ENCODE measurements around the gene PIEZO2.
"Not testable (repeated sequence)": the region's sequence is repeated elsewhere in the genome, so short reads cannot be mapped to it uniquely, and the experiment has no call there.

Gene PIEZO2

DNA sequence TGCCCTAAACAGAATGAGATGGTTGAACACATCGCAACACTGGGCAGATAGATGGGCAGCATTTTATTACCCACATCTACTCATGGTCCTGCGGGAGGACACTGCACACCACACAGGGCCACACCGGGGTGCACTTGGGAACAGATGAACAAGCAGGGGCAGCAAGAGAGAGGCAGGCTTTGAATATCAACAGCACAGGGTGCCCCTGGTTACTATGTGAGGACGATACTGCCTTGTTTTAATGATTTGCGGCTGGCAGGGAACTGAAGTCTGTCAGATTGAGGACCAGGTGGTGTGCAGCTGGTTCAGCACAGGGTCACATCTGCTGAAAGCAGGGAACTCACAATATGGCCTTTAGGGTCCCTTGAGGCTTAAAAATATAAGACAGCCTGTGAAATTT is 195.7 kb downstream of the PIEZO2 start:
- DNase-seq = no peak

DNA sequence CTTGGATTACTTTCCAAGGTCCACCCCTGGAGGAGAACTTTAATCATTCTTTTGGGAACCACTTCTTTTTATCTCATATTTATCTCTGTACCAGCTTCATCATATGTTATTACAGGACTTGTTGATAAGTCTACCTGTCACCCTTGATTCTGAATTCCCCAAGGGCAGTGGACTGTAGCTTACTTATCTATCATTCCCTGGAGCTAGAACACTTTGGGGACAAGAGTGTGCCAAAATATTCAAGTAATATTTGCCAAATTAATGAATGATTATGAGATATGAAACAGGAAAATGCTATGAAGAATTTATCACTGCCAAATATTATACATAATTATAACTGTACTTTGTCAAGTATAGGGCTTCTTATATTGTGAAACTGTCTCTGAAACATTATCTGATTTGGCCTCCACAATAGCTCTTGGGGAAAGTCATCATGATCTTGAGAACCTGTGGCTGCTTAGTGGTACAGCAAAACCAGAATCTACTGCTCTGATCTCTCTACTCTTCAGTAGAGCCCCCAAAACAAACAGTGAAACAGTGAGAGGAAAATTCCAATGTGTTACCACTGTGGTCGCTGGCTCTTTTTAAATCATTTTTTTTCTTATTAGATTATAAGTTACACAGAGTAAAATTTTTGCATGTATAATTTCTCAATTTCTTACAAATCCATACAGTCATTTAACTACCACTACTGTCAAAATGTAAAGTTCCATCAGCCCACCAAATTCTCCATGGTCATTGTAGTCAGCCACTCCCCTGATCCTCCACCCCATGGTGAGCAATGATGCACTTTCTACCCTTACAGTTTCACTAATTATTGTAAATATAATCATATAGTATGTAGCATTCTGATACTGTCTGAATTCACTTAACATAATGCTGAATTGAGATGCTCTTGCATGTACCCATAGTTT is 197.5 kb downstream of the PIEZO2 start:
- DNase-seq = no peak

DNA sequence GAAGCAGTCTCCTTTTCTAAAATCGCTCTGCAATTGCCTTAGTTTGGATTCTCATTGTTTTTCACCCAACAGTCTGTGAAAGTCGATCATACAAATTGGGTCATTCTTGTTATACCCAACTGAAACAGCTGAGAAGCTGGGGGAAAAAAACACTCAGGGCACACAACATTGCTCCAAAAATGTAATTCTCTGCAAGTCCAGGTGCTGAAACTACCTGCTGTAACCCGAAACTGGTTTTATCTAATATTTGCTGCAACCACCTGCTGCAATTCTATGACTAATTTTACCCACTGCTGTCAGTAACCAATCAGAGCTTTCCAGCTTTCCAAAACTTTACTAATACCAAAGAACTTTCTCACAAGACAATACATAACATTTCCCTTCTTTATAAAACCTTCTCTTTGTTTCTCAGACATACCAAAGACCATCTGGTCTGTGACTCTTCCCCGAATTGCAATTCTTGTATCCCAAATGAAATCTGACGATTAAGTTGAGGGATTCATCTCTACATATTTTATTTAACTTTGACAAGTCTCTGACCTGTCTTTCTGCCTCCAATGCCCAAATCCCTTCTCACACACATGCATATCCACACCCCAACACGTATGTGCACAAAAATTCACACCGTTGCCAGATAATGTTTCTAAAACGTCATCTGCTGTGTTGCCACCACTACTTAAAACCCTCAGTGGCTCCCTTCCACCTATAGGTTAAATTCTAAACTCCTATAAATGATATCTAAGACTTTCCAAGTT is 198.3 kb downstream of the PIEZO2 start:
- DNase-seq = no peak

DNA sequence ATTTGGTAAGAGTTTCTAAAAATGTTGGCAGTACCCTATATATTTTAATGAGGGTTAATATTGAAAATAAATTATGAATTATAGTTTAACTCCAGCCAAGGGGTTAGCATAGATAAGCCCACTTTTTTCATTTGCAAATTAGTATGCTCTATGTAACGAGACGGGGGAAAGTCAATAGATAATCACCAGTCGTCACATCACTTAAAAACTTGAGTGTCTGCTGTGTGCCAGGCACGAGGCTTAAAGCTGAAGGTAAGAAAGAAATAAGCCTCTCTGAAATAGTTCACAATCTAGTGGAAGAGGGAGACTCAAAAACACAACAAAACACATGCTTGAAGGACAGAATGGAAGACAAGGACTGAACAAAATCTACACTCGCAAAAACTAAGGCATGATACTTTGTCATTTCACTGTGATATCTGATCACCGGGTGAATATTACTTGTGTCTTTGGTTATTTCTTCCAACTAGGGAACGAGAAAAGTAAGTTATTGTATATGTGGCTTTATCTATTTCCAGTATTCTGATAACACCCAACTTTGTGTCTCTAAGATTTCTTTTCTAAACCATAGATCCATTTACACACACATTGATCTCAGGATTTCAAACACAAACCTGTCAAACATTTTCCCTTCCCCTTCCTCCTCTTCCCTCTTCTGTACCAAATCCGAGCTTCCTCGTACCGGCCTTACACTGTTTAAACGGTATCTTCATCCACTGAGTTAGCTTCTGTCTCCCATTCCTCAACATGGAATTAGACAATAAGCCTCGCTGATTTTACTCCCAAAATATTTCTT is 199.1 kb downstream of the PIEZO2 start:
- no peak for DNase-seq

DNA sequence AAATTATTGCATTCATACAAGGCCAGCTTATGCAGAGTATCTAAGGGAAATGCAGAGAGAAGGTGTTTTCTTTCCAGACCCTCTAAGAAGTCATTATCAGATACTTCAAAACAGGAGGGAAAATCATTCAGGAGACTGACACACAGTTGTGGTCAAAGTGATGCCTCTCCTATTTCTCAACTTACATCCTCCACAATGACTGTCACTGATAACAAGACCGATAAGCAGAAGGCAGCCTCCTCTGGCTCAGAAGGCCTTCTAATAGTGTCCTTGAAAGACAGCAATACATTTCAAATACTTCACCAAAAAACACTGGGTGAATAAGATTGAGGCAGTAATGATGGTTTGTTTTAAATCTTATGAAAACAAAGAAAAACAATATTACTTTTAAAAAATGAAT is 199.7 kb downstream of the PIEZO2 start:
- no peak for DNase-seq

DNA sequence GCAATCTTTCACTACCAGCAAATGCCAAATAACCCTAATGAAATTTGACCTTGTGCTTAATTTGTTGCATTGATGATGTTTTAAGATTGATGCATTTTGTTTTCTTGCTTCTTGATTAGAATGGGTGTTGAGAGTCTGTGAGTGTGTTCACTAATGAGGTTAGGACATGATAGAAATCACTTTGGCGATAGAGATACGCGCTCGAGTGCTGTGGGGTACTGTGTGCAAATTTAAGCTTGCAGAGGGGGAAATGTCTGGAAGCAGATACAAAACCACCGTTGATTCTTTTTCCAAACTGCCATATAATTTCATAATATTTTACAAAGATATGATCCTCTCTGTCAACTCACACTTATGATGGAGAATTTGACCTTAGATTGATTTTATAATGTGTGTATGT is 200.9 kb downstream of the PIEZO2 start:
- no peak for DNase-seq

DNA sequence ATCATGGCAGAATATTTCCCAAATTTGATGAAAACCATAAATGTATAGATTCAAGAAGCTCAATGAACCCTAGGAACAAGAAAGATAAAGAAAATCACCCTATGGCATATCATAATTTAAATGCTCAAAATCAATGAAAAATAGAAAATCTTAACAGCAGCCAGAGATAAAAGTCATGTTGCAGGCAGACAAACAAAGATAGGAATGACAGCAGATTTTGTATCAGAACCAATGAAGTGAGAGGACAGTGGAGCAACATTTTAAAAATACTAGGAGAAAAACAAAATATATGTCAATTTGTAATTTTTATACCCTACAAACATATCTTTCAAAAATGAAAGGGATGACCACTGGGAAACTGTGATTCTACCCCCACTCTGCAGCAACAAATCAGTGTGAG is 203.3 kb downstream of the PIEZO2 start:
- no peak for DNase-seq

DNA sequence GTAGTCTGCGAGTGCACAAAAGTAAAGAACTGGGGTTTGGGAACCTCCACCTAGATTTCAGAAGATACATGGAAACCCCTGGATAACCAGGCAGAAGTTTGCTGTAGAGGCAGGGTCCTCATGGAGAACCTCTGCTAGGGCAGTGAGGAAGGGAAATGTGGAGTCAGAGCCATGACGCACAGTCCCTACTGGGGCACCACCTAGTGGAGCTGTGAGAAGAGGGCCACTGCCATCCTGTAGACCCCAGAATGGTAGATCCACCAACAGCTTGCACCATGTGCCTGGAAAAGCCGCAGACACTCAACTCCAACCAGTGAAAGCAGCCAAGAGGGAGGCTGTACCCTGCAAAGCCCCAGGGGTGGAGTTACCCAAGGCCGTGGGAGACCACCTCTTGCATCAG is 206.4 kb downstream of the PIEZO2 start:
- DNase-seq = no peak

DNA sequence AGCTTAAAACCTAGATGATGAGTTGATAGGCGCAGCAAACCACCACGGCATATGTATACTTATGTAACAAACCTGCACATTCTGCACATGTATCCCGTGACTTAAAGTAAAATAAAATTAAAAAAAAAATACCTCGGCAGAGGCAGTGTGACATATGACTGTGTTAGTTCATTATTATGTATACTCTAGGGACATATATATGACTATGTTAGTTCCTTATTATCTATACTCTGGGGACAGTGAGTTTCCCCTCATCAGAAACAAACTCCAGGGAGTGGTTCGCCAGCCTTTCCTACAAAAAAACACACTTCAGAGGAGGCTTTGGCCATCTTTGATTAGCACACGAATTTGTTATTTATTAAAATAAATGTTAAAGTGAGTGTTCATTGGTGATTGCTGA is 209.5 kb downstream of the PIEZO2 start:
- no peak for DNase-seq

DNA sequence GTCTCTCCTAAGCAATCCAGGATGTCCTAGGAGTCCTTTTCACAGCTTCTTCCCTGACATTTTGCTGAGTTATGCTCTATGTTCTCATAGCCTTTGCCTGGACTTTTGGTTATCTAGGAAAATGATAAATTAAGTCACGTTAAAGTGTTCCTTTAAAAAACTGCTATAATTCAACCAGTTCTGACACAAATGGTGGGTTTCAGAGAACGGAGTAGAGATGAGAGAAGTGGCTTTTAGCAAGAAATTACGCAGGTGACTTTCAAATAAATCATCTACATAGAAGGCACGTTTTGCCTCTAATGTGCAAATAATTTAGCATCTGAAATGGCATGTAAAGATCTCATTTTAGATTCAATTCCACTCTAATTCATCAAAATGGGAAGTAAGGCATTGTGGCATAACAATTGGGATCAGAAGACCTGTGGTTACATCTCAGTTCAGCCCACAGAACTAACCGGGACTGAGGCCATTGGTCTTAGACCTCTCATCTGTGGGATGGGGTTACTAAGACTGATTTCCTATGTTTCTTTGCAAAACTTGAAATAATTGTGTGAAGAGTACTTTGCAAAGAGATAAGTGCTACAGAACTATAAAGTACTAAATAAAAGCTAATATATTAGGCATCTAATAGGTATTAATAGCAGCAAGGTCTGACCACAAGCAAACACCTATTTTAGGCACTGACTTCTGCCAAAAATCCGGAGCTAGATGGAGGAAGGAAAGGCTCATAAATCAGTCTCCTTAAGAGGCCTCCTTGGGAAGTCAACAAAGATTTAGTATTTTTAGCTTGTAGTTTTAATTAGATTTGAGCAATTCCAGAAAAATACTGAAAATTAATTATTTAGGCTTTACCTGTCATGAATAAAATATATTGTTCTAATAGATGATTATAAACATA is 211.4 kb downstream of the PIEZO2 start:
- no peak for DNase-seq

DNA sequence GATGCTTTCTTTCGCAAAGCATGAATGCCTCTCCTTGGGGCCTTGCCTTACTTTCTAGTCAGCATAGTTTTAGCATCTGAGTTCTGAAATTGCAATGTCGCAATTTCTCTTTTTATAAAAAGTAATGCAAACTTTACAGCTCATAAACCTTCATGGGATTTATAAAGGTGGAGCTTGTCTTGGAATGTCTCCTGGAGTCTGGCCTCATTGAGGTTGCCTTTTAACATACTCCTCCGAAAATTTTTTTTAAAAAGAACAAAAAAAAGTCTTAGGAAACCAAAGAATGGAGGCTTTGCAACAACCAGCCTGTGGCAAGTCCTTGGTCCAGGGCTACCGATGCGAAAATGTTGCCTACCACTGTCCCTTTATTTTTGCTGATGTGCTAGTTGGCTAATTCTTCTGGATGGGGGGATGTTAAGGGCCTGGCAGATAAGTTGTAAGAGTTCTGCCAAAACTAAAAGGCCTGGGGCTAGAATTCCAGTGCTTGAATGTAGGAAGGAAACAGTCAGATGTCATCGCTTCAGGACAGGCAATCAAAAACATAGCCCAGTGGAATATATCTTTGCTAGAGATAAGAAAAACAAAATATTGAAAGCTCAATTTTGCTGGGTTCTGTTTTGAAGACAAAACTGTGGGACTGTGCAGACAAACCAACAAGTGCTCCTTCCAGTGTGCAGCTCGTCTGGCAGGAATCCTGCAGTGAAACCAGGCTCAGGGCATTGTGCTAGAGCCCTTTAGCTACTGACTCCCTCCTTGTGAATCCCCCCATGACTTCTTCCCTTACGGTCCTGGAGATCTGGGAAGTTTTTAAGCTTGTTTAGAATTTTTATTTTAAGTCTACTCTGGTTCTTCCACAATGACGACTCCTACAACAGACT is 213.0 kb downstream of the PIEZO2 start:
- DNase-seq = no peak

DNA sequence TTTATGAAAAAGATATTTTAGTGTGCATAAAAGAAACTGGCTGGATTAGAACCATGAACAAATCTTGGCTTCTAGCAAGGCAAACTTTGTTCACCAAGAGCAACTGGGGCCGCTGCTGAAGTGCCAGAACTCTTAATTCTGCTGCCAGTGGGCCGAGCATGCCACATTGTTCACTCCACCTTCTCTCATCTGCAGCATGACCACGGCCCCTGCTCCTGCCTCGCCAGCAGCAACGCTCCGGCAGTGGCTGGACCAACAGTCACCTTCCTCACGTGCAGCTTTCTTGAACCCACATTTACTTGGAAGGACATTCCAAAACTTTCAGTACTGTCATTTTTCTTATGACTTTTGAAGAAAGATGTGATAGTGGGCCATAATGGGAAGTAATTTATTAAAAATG is 213.8 kb downstream of the PIEZO2 start:
- DNase-seq = no peak

DNA sequence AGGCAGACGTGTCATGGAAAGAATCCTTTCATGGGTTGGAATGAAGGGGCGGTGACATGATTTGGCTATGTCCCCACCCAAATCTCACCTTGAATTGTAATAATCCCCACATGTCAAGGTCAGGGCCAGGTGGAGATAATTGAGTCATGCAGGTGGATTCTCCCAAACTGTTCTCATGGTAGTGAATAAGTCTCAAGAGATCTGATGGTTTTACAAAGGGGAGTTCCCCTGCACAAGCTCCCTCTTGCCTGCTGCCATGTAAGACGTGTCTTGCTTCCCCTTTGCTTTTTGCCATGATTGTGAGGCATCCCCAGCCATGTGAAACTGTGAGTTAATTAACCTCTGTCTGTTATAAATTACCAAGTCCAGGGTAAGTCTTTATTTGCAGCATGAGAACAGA is 215.7 kb downstream of the PIEZO2 start:
- DNase-seq = not testable (repeated sequence)

DNA sequence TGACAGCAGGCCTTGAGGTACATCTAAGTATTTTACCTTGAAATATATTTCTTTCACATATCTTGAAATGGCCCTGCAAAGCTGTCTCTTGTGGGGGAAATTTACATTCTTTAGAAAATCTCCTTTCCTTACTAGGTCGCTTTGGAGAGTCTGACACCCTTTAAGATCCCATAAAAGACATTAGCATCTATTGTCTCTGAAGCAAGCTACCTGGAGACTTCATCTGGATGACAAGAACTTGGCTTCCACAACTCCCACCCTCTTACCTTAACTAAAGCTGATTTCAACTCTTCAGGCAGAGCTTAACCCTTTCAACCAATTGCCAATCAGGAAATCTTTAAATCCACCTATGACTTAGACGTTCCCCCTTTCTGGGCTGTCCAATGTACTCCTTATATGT is 219.3 kb downstream of the PIEZO2 start:
- DNase-seq = no peak

DNA sequence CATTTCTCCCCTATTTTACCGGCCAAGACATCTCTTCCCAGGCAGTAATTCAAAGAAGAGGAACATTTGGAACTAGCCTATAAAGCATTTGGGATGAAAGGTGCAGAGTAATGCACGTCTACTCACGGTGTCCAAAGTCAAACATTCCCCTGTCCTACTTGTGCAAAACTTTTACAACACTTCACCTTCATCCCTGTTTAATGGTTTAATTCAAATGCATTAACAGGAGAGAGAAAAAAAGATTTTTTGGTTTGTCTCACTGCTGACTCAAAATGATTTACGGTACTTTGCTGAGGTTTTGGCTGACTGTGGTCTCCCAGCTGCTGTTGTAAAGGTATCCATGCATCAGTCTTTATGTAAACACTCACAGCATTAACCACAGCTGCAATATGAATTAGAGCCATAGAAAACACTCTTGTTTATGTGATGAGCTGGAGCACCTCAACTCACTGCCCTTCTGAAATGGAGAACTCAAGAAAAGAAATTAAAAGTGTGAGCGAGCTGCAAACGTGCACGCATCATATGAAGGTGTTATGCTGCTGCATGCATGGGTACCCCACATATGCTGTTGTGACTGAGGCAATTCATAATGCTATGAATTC is 220.5 kb downstream of the PIEZO2 start:
- DNase-seq = no peak

DNA sequence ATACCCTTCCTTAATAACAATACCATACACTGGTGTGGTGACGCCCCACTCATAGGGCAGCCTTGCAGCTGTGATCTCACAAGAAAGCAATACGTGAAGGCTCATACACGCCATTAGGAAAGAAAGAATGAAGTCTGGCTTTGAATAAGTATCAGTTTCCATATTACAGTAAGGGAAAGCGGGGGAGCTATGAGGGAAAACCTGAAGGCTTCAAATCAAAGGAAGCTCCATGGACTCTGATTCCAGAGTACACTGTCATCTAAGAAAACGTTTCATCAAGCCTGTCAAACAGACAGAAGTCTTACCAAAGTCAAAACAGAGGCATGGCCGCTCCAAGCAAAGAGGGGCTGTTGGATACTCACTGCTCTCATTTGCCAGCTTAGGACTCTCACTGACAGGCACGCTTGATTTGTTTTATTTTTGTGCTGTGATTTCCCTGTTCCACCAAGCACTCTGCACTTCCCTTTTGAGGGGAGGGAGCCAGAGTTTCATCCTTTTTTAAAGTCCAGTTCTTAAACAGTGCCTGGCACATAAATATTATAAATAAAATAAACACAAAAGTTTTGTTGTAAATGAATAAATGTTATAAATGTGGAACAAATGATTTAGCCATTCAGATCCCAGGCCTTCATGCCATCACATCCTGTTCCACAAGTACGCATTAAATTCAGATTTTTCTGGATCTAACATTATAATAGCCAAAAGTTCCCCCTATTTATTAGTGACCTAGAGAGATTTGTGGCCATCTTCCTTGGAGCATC is 221.2 kb downstream of the PIEZO2 start:
- no peak for DNase-seq

DNA sequence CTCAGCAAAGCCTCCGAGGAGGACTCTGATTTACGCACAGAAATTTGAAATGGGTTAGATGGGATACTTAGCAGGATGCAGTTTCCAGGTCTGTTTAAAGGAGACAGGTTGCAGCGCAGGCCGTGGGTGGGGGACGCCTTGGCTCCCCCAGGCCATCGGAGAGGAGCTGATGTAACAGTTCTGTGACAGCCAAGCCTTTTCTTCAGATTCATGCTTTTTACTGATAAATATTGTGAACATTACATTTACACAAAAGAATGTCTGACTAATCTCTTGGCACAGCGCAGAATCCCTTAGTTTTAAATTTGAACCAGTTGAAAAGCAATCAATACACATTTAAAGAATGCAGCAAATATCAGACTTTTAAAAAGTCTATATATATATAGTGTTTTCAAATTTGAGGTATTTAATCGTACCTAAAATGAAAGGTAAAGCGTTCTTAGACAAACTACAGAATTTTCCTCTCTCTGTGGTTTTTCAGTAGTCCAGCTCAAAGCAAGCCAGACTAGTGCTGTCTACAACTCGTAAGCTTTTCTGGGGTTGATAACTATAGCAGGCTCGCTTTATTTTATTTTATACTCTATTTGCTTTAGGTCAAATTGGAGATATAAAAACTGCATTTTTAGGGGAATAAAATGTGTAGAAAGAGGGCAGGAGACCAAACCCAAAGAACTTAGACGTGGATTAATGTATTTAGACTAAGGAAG is 221.9 kb downstream of the PIEZO2 start:
- no peak for DNase-seq

DNA sequence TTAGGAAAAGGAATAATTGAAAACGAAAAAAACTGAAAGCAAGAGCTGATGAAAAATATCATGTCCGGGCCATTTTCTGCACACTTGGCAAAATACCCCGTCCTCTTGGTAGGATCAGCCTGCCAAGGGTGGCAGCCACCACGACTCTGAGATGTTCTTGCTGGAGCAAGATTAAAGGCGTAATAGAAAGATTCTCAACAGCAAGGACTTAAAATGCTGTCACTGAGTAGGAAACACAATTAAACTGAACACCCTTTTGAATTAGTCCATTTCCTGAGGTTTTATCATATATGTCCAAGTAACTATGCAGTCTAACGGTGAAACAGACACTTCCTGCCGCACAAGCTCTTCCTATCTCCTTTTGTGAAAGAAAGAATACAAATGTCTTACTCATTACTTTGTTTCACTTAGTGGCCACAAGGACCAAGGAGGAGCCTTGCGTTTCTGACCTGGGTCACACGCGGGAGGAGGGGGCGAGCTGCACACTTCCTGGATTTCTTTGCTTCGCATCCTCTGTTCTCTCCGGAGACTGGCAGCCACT is 222.7 kb downstream of the PIEZO2 start:
- DNase-seq = no peak

DNA sequence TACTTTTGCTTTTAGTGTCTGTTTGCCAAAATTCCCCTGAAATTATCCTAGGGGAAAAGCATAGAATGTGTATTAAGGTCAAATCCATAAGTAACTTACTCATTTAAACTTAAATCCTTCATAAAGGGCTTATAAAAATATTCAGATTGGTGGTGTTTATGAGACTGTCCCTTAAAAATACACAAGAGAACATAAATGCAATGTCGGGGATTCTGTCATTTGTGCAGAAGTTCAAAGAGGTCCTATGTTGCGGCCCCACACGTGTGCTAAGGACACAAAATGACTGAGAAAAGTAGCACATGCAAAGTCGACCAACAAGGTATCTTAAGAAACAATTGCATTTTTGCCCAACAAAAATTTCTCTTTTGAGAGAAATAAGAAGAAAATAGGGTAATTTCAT is 225.1 kb downstream of the PIEZO2 start:
- no peak for DNase-seq

Data from cerebellar nuclear complex (tissue), 1 donor.